ENCODE results near the gene THAP9.
A peak's percentile ranks its signal among the peaks of the same experiment; 100 is the strongest.
"Not testable (repeated sequence)": the region's sequence is repeated elsewhere in the genome, so short reads cannot be mapped to it uniquely, and the experiment has no call there.

THAP9 gene

GRCh38 chr4:82893942-82894341 lies 6.6 kb upstream of the THAP9 start:
- no peak for DNase-seq

GRCh38 chr4:82896755-82897154 lies 3.8 kb upstream of the THAP9 start:
- no peak for DNase-seq

GRCh38 chr4:82898322-82899243 lies 2.0 kb upstream of the THAP9 start:
- peak; percentile 36 to 64 (median 48) for DNase-seq

GRCh38 chr4:82899374-82900065 lies 1.0 kb upstream of the THAP9 start:
- peak in 3 of 4 experiments; percentile 30 to 52 (median 32) for DNase-seq

- DNase-seq, result peak in 3 of 4 experiments; percentile 52 to 57 (median 52)
Observed at GRCh38 chr4:82900066-82900410, 497 bp upstream of the THAP9 start.

GRCh38 chr4:82901183-82901718 lies 716 bp downstream of the THAP9 start:
- DNase-seq, result no peak

GRCh38 chr4:82903737-82904136 lies 3.2 kb downstream of the THAP9 start:
- DNase-seq, result peak in 2 of 4 experiments; percentile 8 to 66

GRCh38 chr4:82905205-82905604 lies 4.7 kb downstream of the THAP9 start:
- DNase-seq, result peak in 1 of 4 experiments; percentile 16

GRCh38 chr4:82906469-82906868 lies 5.9 kb downstream of the THAP9 start:
- DNase-seq, result no peak

GRCh38 chr4:82909326-82909725 lies 8.8 kb downstream of the THAP9 start:
- no peak for DNase-seq

- no peak for DNase-seq
Observed at GRCh38 chr4:82913305-82913704, 12.8 kb downstream of the THAP9 start.

- DNase-seq, result not testable (repeated sequence)
Observed at GRCh38 chr4:82913968-82914367, 13.4 kb downstream of the THAP9 start.

GRCh38 chr4:82918091-82918490 lies 17.6 kb downstream of the THAP9 start:
- no peak for DNase-seq

- DNase-seq, result no peak
Observed at GRCh38 chr4:82919386-82919785, 18.9 kb downstream of the THAP9 start.

- DNase-seq, result peak in 1 of 4 experiments; percentile 3
Observed at GRCh38 chr4:82921795-82922194, 21.3 kb downstream of the THAP9 start.

GRCh38 chr4:82930848-82931755 lies 30.6 kb downstream of the THAP9 start:
- no peak for DNase-seq

GRCh38 chr4:82934441-82934840 lies 33.9 kb downstream of the THAP9 start:
- no peak for DNase-seq

GRCh38 chr4:82939414-82939813 lies 38.9 kb downstream of the THAP9 start:
- DNase-seq, result no peak

GRCh38 chr4:82947498-82947897 lies 47.0 kb downstream of the THAP9 start:
- no peak for DNase-seq

- DNase-seq, result no peak
Observed at GRCh38 chr4:82948647-82949204, 48.2 kb downstream of the THAP9 start.

GRCh38 chr4:82951196-82951595 lies 50.7 kb downstream of the THAP9 start:
- DNase-seq, result no peak

- DNase-seq, result no peak
Observed at GRCh38 chr4:82954212-82954611, 53.7 kb downstream of the THAP9 start.

All from suppressor macrophage (primary cell).